K562 (cell line): ENCODE results near the gene DUS4L. TPM values are rescaled to one million over a fixed set of nuclear protein-coding genes. Genes with fewer than 3 reads are reported as not detected.
A peak's percentile ranks its signal among the peaks of the same experiment; 100 is the strongest.

Experiments
- BDP1 ChIP-seq: IDR thresholded peaks from 3 replicates; pipeline ENCODE4 v1.6.1; 2011; ENCODE audit not compliant: insufficient read length, insufficient read depth
- FOXA1 ChIP-seq: fragments of 450-650 bp; IDR thresholded peaks from 2 replicates; pipeline ENCODE4 v1.6.1; 2016; ENCODE audit warnings: mild to moderate bottlenecking, borderline replicate concordance
- HDAC1 ChIP-seq, 2 experiments: fragments of 450-650 bp; IDR thresholded peaks; 2 replicates each; pipeline ENCODE4 v1.6.1; 2016 to 2017; ENCODE audit warnings: inconsistent platforms in 1 of 2, mild to moderate bottlenecking in 1 of 2, moderate library complexity in 1 of 2
- IRF2 ChIP-seq: sonication (generic); formaldehyde crosslinking; IDR thresholded peaks from 2 replicates; pipeline ENCODE4 v1.8.1; 2022; ENCODE audit warnings: mild to moderate bottlenecking, missing genetic modification reagents
- L3MBTL2 ChIP-seq: fragments of 450-650 bp; IDR thresholded peaks from 2 replicates; pipeline ENCODE4 v1.6.1; 2016; ENCODE audit warnings: mild to moderate bottlenecking, moderate library complexity
- LCOR ChIP-seq: sonication (generic); formaldehyde crosslinking; IDR thresholded peaks from 2 replicates; pipeline ENCODE4 v1.8.0; 2022; ENCODE audit warnings: mild to moderate bottlenecking, missing genetic modification reagents
- MEF2A ChIP-seq: IDR thresholded peaks from 2 replicates; pipeline ENCODE4 v1.6.1; 2011; ENCODE audit warnings: low read depth, mild to moderate bottlenecking, low read length, moderate library complexity; ENCODE audit not compliant: control insufficient read depth
- MLX ChIP-seq, 2 experiments: fragments of 450-650 bp in 1 of 2; sonication (generic) in 1 of 2; formaldehyde crosslinking; conservative IDR thresholded peaks; 2 replicates each; pipeline versions ENCODE4 v1.4.0 to v1.8.1; 2020 to 2022; ENCODE audit warnings: mild to moderate bottlenecking in 1 of 2, missing genetic modification reagents in 1 of 2
- MYNN ChIP-seq, 2 experiments: sonication (generic); formaldehyde crosslinking in 1 of 2; IDR thresholded peaks; 2 replicates each; pipeline versions ENCODE4 v1.5.0 to v1.6.1; 2016 to 2020; ENCODE audit warnings: antibody characterized with exemption in 1 of 2, missing genetic modification reagents in 1 of 2
- NFE2L1 ChIP-seq: fragments of 450-650 bp; IDR thresholded peaks from 2 replicates; pipeline ENCODE4 v1.6.1; 2016; ENCODE audit warnings: missing genetic modification characterization, low read depth, mild to moderate bottlenecking, missing compliant biosample characterization, moderate library complexity, borderline replicate concordance
- PHF20 ChIP-seq: fragments of 450-650 bp; IDR thresholded peaks from 2 replicates; pipeline ENCODE4 v1.6.1; 2018; ENCODE audit not compliant: partially characterized antibody
- SMAD2 ChIP-seq: fragments of 150-350 bp; IDR thresholded peaks from 2 replicates; pipeline ENCODE4 v1.6.1; 2014; ENCODE audit warnings: low read depth, mild to moderate bottlenecking, low read length
- SRF ChIP-seq, 2 experiments: fragments of 250-450, 450-650 bp in 1 of 2; sonication (Bioruptor Pico) in 1 of 2; sonication (generic) in 1 of 2; formaldehyde crosslinking; IDR thresholded peaks; 2 replicates each; pipeline versions ENCODE4 v1.5.0 to v1.5.1; 2020 to 2022; ENCODE audit warnings: mild to moderate bottlenecking in 1 of 2, missing genetic modification reagents in 1 of 2
- STAT5B ChIP-seq: fragments of 250-450 bp; sonication (Bioruptor Pico); IDR thresholded peaks from 2 replicates; pipeline ENCODE4 v1.8.0; 2021; ENCODE audit warnings: mild to moderate bottlenecking, inconsistent platforms
- TRIM24 ChIP-seq, 2 experiments: fragments of 450-650 bp; IDR thresholded peaks; 2 replicates each; pipeline ENCODE4 v1.6.1; 2016
- VEZF1 ChIP-seq: fragments of 200-800 bp; sonication (Bioruptor generic); IDR thresholded peaks from 2 replicates; pipeline ENCODE4 v1.6.1; 2017; ENCODE audit warnings: missing genetic modification characterization, missing compliant biosample characterization
- YBX1 ChIP-seq: fragments of 450-650 bp; IDR thresholded peaks from 2 replicates; pipeline ENCODE4 v1.7.1; 2016; ENCODE audit warnings: mild to moderate bottlenecking
- ZMIZ1 ChIP-seq, 2 experiments: fragments of 150-350 bp in 1 of 2; IDR thresholded peaks; 2 replicates each; pipeline ENCODE4 v1.6.1; 2012 to 2016; ENCODE audit warnings: low read depth in 2 of 2, low read length in 2 of 2, mild to moderate bottlenecking in 1 of 2, moderate library complexity in 1 of 2
- ZNF174 ChIP-seq: fragments of 250-450 bp; sonication (Bioruptor Pico); IDR thresholded peaks from 2 replicates; pipeline ENCODE4 v1.4.0; 2020; ENCODE audit warnings: mild to moderate bottlenecking
- ZNF445 ChIP-seq: fragments of 250-450 bp; sonication (Bioruptor Pico); IDR thresholded peaks from 2 replicates; pipeline ENCODE4 v1.4.0; 2020; ENCODE audit warnings: low read depth, mild to moderate bottlenecking, moderate library complexity
- ZNF668 ChIP-seq: fragments of 250-450 bp; sonication (Bioruptor Pico); IDR thresholded peaks from 2 replicates; pipeline ENCODE4 v1.8.0; 2022; ENCODE audit warnings: mild to moderate bottlenecking, inconsistent platforms
- polyA plus RNA-seq, 8 experiments: library from polyadenylated mRNA; depleted of rRNA in 4 of 8; stranded (reverse) in 5 of 8; unstranded in 3 of 8; fragments of >200 nt; fragmentation: Nextera tagmentation in 2 of 8; fragmentation: Illumina TruSeq in 1 of 8; extraction: Ambion mirVana in 2 of 8; extraction: Trizol in 1 of 8; gene quantifications; 2 replicates each; pipeline versions ENCODE4 v1.2.1 to v1.2.3, GENCODE V29; 2011 to 2014; ENCODE audit warnings: inconsistent platforms in 1 of 8, missing spikeins in 1 of 8
- total RNA-seq, 7 experiments: library from RNA; depleted of rRNA in 6 of 7; stranded (reverse); fragments of >200 nt in 6 of 7; fragmentation: Illumina TruSeq in 2 of 7; extraction: Trizol in 2 of 7; gene quantifications; 2 replicates each; pipeline versions ENCODE4 v1.2.1 to v1.2.3, GENCODE V29; 2011 to 2021; ENCODE audit warnings: low replicate concordance in 1 of 7

Gene DUS4L
- total and polyA plus RNA-seq, 9 of the 15 experiments (the other 6 are each of a cell fraction or from before 2014, with no cell fraction given): 12.2 to 33.6 (median 28.6) TPM

GRCh38 chr7:107579885-107580715 is 16.3 kb downstream of the DUS4L start, which contains the start of gene BCAP29 (continued):
- TF ChIP-seq ZMIZ1 (IDR thresholded peaks at IDR 0.05; ENCODE audit: low read depth in 2 of 2, low read length in 2 of 2): no peak; a peak in 2 of 4 replicates
- no peak for TF ChIP-seq IRF2 (CRISPR knock-in tag)
- TF ChIP-seq SRF (CRISPR knock-in tag; IDR thresholded peaks at IDR 0.05): peak; percentile 52 to 74; a peak in 3 of 4 replicates
- no peak; the same call in 1 of the 2 replicates for TF ChIP-seq LCOR (CRISPR knock-in tag)
- TF ChIP-seq MLX (CRISPR knock-in tag; conservative IDR thresholded peaks at IDR 0.05): peak in 1 of 2 experiments; percentile 51; a peak in 1 of 4 replicates
- TF ChIP-seq YBX1: no peak
- no peak for TF ChIP-seq ZNF445 (CRISPR knock-in tag)
- 0 out of 2 replicates have a peak, but pooled peaks have one; percentile 20 for TF ChIP-seq MEF2A
- no peak for TF ChIP-seq SMAD2
- no peak; the same call in 1 of the 2 replicates for TF ChIP-seq MYNN (IDR thresholded peaks at IDR 0.05)
- TF ChIP-seq MYNN (CRISPR knock-in tag; IDR thresholded peaks at IDR 0.05): no peak
- TF ChIP-seq VEZF1: peak; percentile 98
- TF ChIP-seq TRIM24 (IDR thresholded peaks at IDR 0.05): no peak
- peak; percentile 91 for TF ChIP-seq L3MBTL2
- no peak for TF ChIP-seq ZNF174
- TF ChIP-seq NFE2L1 (tag): no peak
- no peak for TF ChIP-seq BDP1
- TF ChIP-seq PHF20: peak; percentile 90
- no peak for TF ChIP-seq STAT5B (CRISPR knock-in tag)
- no peak for TF ChIP-seq FOXA1
- TF ChIP-seq HDAC1 (IDR thresholded peaks at IDR 0.05): peak in 1 of 2 experiments; percentile 91; a peak in 2 of 4 replicates
- TF ChIP-seq ZNF668 (CRISPR knock-in tag): no peak
